Fibroblast of villous mesenchyme (primary cell): ENCODE measurements around the gene CHD2. TPM values are rescaled to one million over a fixed set of nuclear protein-coding genes. Genes with fewer than 3 reads are reported as not detected.

ENCODE experiments used
- DNase-seq: peaks from one replicate; pipeline ENCODE4 v3.0.0-alpha.2; 2010; ENCODE audit warnings: low read depth
- H3K4me3 ChIP-seq: 2 replicates; pipeline ENCODE4 v1.5.1; 2011; ENCODE audit warnings: low read depth, mild to moderate bottlenecking, low read length
- total RNA-seq: library from RNA; depleted of rRNA; stranded (reverse); fragments of >200 nt; gene quantifications from 2 replicates; pipeline ENCODE4 v1.2.3, GENCODE V29; 2012
- TF ChIP-seq, protein P1 (sequence below): IDR thresholded peaks from 2 replicates; pipeline ENCODE4 v1.5.1; 2012; ENCODE audit warnings: low read depth, mild to moderate bottlenecking, low read length; ENCODE audit not compliant: insufficient read depth

The CHD2 gene
- total RNA-seq, 1 donor: 102 TPM

DNA sequence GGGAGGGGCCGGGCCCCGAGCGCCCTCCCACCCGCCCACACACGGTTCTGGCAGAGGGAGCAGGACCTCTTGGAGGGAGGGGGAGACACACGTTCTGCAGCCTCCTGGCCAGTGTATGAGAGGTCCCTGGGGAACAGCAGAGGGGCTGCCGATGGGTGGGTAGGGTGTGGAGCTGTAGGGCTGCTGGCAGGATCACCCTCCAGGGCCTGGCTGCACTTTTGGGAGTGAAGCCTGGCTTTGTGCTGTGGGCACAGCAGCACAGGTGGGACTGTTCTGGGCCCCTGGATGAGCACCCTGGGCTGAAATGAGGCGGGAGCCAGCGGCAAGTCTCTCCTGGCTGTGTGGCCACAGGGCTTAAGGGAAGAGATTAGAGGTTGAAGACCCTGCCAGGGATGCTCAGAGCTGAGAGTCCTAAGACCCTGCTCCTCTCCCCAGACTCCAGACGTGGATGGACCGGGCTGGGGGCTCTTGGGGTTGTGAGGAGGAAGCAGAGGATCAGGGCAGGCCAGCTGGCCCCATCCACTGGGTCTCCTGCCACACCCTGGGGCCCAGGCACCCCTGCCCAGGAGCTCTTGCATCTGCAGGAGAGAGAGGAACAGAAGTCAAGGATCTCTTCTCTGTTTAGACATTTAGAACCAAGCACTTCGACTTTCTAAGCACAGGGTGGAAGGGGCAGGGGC is 143.6 kb downstream of the CHD2 start:
- no peak overlapping the region for H3K4me3 ChIP-seq
- TF ChIP-seq, protein P1, sequence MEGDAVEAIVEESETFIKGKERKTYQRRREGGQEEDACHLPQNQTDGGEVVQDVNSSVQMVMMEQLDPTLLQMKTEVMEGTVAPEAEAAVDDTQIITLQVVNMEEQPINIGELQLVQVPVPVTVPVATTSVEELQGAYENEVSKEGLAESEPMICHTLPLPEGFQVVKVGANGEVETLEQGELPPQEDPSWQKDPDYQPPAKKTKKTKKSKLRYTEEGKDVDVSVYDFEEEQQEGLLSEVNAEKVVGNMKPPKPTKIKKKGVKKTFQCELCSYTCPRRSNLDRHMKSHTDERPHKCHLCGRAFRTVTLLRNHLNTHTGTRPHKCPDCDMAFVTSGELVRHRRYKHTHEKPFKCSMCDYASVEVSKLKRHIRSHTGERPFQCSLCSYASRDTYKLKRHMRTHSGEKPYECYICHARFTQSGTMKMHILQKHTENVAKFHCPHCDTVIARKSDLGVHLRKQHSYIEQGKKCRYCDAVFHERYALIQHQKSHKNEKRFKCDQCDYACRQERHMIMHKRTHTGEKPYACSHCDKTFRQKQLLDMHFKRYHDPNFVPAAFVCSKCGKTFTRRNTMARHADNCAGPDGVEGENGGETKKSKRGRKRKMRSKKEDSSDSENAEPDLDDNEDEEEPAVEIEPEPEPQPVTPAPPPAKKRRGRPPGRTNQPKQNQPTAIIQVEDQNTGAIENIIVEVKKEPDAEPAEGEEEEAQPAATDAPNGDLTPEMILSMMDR: no peak
- DNase-seq: no peak

DNA sequence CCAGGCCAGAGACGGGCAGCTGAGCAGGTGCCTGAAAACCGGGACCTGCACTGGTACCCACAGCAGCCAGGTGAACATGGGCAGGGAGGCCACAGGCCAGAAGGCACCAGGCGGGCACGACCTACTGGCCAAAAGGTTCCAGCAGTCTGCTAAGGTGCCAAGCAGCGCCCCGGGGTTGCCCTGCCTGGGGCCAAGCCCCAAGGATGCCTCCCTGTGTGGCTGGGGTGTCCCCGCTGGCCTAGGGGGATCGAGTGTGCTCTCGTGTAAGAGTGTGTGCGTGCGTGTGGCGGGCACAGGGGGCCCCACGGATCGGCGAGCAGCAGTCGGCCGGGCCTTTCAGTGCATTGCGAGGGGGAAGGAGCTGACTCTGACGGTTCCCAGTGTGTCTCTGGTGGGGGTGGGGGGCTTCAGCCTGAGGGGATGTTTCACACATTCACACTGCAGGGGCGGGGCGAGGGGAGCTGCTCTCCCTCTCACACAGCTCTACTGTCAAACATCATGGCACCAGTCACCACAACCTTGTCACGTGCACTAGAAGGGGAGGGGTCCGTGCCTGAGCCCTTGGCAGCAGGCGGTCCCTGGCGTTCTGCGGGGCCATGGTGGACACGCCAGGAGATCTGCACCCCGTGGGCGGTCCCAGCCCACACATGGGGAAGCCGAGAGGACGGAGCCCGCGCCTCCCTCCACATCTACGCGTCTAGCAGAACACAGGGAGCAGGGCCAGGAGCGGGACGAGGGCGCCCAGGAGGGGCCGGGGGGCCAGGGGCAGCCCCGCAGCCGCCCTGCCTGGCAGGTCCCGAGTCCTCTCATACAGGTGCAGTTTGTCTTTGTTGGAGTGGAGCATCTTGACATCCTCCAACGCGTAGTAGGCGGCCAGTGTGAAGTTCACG is 144.4 kb downstream of the CHD2 start:
- no peak for DNase-seq
- TF ChIP-seq, protein P1: no peak
- H3K4me3 ChIP-seq: no peak overlapping the region

- no peak overlapping the region for H3K4me3 ChIP-seq
- no peak for DNase-seq
- TF ChIP-seq, protein P1: no peak
Observed at GRCh38 chr15:93045191-93045785, 145.2 kb downstream of the CHD2 start.

DNA sequence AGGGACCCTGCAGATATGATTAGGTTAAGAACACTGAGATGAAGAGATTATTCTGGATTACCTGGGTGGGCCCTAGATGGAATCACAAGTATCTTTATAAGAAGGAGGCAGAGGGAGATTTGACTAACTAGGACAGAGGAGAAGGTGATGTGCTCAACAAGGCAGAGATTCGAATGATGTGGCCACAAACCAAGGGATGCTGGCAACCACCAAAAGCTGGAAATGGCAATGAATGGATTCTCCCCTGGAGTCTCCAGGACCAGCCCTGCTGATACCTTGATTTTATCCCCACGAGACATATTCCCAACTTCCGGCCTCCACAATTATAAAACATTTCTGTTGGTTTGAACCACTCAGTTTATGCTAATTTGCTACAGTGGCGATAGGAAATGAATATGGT is 146.0 kb downstream of the CHD2 start:
- TF ChIP-seq, protein P1: no peak
- no peak for DNase-seq
- H3K4me3 ChIP-seq: no peak overlapping the region

- H3K4me3 ChIP-seq: no peak overlapping the region
- TF ChIP-seq, protein P1: no peak
- no peak for DNase-seq
Observed at GRCh38 chr15:93046721-93047120, 146.6 kb downstream of the CHD2 start.

- no peak for DNase-seq
- TF ChIP-seq, protein P1: no peak
- H3K4me3 ChIP-seq: no peak overlapping the region
Observed at GRCh38 chr15:93047621-93048425, 147.7 kb downstream of the CHD2 start.
